HepG2 (cell line): Measurements from ENCODE around the gene BEX3. TPM values are rescaled to one million over a fixed set of nuclear protein-coding genes. Genes with fewer than 3 reads are reported as not detected.

Experiments used
- ATAC-seq: fragments of 200-7000 bp; cut with Tn5 transposase; 3 replicates; pipeline ENCODE4 v1.9.1; 2020; ENCODE audit warnings: mild to moderate bottlenecking, moderate library complexity
- BruUV-seq: library from RNA; stranded (reverse); fragments of 400-500 nt; replicated peaks from 2 replicates; lab custom pipeline; 2021; lab: Mats Ljungman, UMichigan
- CTCF ChIA-PET: fragments of 300-600 bp; formaldehyde crosslinking; extraction: SDS; loops from one replicate; lab custom pipeline; 2021; ENCODE audit warnings: low total read pairs, inconsistent platforms, low intra/inter-chr PET ratio; lab: Yijun Ruan, JAX
- POLR2A ChIA-PET: fragments of 350-600 bp; sonication (Branson Sonifier 250); formaldehyde crosslinking; loops from one replicate; lab custom pipeline; 2020; ENCODE audit warnings: antibody characterized with exemption, inconsistent platforms; lab: Yijun Ruan, JAX
- DNase-seq: peaks from one replicate; pipeline ENCODE4 v3.0.0-alpha.2; 2015; ENCODE audit warnings: low spot score
- FAIRE-seq: peaks from 3 replicates; lab custom pipeline; 2011; peaks lifted over from hg19 to GRCh38; lab: Jason Lieb, UNC
- H2AFZ ChIP-seq: one replicate; pipeline ENCODE4 v1.6.1; 2011; ENCODE audit warnings: low read length, inconsistent platforms
- H3K27ac ChIP-seq: fragments of 300-600 bp; 3 replicates; pipeline ENCODE4 v1.8.0; 2011; ENCODE audit warnings: mixed run types, mild to moderate bottlenecking, mixed read lengths, low read length, inconsistent platforms; ENCODE audit not compliant: insufficient read depth; ENCODE audit errors: extremely low read length
- H3K27me3 ChIP-seq, 2 experiments: fragments of 200-600 bp in 1 of 2; 2 replicates in 1 of 2; 3 replicates in 1 of 2; pipeline versions ENCODE4 v1.6.0 to v1.8.0; 2011; ENCODE audit warnings: low read length in 2 of 2, mild to moderate bottlenecking in 2 of 2, moderate library complexity in 2 of 2, inconsistent platforms in 1 of 2; ENCODE audit not compliant: insufficient read depth in 2 of 2, control insufficient read depth in 1 of 2
- H3K36me3 ChIP-seq, 2 experiments: fragments of 200-600 bp in 1 of 2; replicated peaks in 1 of 2; 2 replicates in 1 of 2; 3 replicates in 1 of 2; pipeline versions ENCODE4 v1.5.1 to v1.8.0; 2011; ENCODE audit warnings: low read length in 2 of 2, inconsistent platforms in 1 of 2; ENCODE audit not compliant: insufficient read depth in 2 of 2, control insufficient read depth in 1 of 2
- H3K4me1 ChIP-seq: 2 replicates; pipeline ENCODE4 v1.5.1; 2012; ENCODE audit warnings: low read length, inconsistent platforms; ENCODE audit not compliant: insufficient read depth
- H3K4me2 ChIP-seq: 2 replicates; pipeline ENCODE4 v1.6.0; 2011; ENCODE audit warnings: low read depth, low read length, inconsistent platforms
- H3K4me3 ChIP-seq, 3 experiments: fragments of 200-600 bp in 1 of 3; sonication (generic), shearing (Covaris generic) in 1 of 3; replicated peaks in 1 of 3; 2 replicates each; pipeline ENCODE4 v1.5.1; 2011 to 2016; ENCODE audit warnings: low read length in 3 of 3, inconsistent platforms in 2 of 3, low read depth in 2 of 3, mild to moderate bottlenecking in 2 of 3, control low read depth in 1 of 3, mixed read lengths in 1 of 3; ENCODE audit not compliant: insufficient read depth in 1 of 3
- H3K79me2 ChIP-seq: one replicate; pipeline ENCODE4 v1.6.1; 2011; ENCODE audit warnings: low read length, inconsistent platforms; ENCODE audit not compliant: insufficient read depth
- H3K9ac ChIP-seq: 2 replicates; pipeline ENCODE4 v1.6.0; 2011; ENCODE audit warnings: mild to moderate bottlenecking, low read depth, low read length, inconsistent platforms; ENCODE audit not compliant: insufficient read depth
- H3K9me3 ChIP-seq: 2 replicates; pipeline ENCODE4 v1.5.1; 2012; ENCODE audit warnings: mild to moderate bottlenecking, low read length
- H4K20me1 ChIP-seq: 2 replicates; pipeline ENCODE4 v1.6.0; 2011; ENCODE audit warnings: inconsistent platforms, mild to moderate bottlenecking, low read length, moderate library complexity; ENCODE audit not compliant: insufficient read depth
- NFKBIZ ChIP-seq: IDR thresholded peaks from 2 replicates; pipeline ENCODE4 v1.6.1; 2018; ENCODE audit warnings: missing genetic modification reagents, missing compliant biosample characterization
- NR2F2 ChIP-seq: IDR thresholded peaks from 2 replicates; pipeline ENCODE4 v1.6.1; 2012; ENCODE audit warnings: low read depth, inconsistent platforms, borderline replicate concordance
- RXRA ChIP-seq: sonication (generic); formaldehyde crosslinking; IDR thresholded peaks from 2 replicates; pipeline ENCODE4 v1.5.1; 2020; ENCODE audit warnings: missing genetic modification reagents
- SMC3 ChIP-seq: IDR thresholded peaks from 2 replicates; pipeline ENCODE4 v1.6.1; 2011; ENCODE audit warnings: low read length, improper control_type of control experiment
- SRSF1 ChIP-seq: fragments of 200-400 bp; formaldehyde crosslinking; optimal IDR thresholded peaks from 2 replicates; pipeline ENCODE3; 2017; ENCODE audit warnings: mild to moderate bottlenecking, low read depth, low read length, moderate library complexity
- STAG1 ChIP-seq: sonication (generic); formaldehyde crosslinking; IDR thresholded peaks from 2 replicates; pipeline ENCODE4 v1.4.0; 2020; ENCODE audit warnings: missing genetic modification reagents
- ZNF180 ChIP-seq: sonication (generic); formaldehyde crosslinking; IDR thresholded peaks from 2 replicates; pipeline ENCODE4 v1.4.0; 2020; ENCODE audit warnings: low read depth, missing genetic modification reagents, borderline replicate concordance
- ZNF678 ChIP-seq: sonication (generic); formaldehyde crosslinking; IDR thresholded peaks from 2 replicates; pipeline ENCODE4 v1.4.0; 2020; ENCODE audit warnings: mild to moderate bottlenecking, missing genetic modification reagents
- WGBS: methylation state at CpG from one replicate; pipeline ENCODE4 v1.1.6; 2017; ENCODE audit warnings: low lambda C conversion rate; 5-methylcytosine and 5-hydroxymethylcytosine counted together
- in situ Hi-C: cut with HindIII; loops from 2 replicates; pipeline ENCODE4 v1.10.0; 2017; ENCODE audit warnings: low pct_unique_long_range_greater_than_20kb; ENCODE audit not compliant: extremely low pct_ligation_motif_present
- intact Hi-C: fragments of 100-400 bp; cut with micrococcal nuclease; formaldehyde crosslinking; loops from one replicate; pipeline ENCODE4 v1.10.0; 2022; ENCODE audit not compliant: unreplicated experiment
- polyA plus RNA-seq, 8 experiments: library from polyadenylated mRNA; depleted of rRNA in 3 of 8; stranded (reverse) in 7 of 8; unstranded in 1 of 8; fragments of >200 nt; fragmentation: Illumina TruSeq in 4 of 8; extraction: Trizol in 4 of 8; gene quantifications; 2 replicates each; pipeline versions ENCODE4 v1.2.1 to v1.2.3, GENCODE V29; 2011 to 2016; ENCODE audit warnings: low read depth in 4 of 8, missing spikeins in 1 of 8, mixed read lengths in 1 of 8; ENCODE audit not compliant: insufficient read depth in 1 of 8
- total RNA-seq, 5 experiments: library from RNA; depleted of rRNA; stranded (reverse); fragments of >200 nt; fragmentation: Illumina TruSeq; extraction: Trizol; gene quantifications; 2 replicates each; pipeline ENCODE4 v1.2.3, GENCODE V29; 2016; ENCODE audit warnings: low read depth in 1 of 5
- TF ChIP-seq, protein P1 (sequence below): sonication (generic); formaldehyde crosslinking; IDR thresholded peaks from 2 replicates; pipeline ENCODE4 v1.5.0; 2020; ENCODE audit warnings: mild to moderate bottlenecking, missing genetic modification reagents, moderate library complexity

BEX3 gene
- total and polyA plus RNA-seq, 2 of the 13 experiments (the other 11 are each of a cell fraction or from before 2014, with no cell fraction given): 50.9 to 55.8 TPM

DNA sequence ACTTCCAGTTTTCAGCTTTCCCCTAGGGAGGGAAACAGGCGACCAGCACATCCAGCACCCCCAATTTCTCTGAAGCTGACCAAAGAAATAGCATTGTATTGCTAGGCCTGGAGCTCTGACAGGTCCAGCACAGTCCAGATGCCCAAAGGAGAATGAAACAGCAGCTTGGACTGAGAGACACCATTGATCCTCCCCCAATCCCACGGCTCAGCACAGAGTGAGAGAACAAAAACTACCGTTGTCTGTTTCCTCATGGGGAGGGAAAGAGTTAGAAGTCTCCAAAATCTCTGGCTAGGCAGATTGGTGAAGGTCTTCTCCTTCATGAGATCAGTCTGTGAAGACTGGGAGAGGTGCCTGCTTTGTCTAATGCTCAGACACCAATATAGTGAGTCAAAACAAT, 37.7 kb upstream of the BEX3 start:
- Histone ChIP-seq H4K20me1 (no peaks in the 10 kb centered on the region), H3K4me1 (no peaks in the 10 kb centered on the region), H3K36me3 (no peaks in the 10 kb centered on the region), H3K4me3 (no peak overlapping the region), H3K79me2 (no peaks in the 10 kb centered on the region), H3K27ac (no peak overlapping the region), H3K9me3 (no peaks in the 10 kb centered on the region), H3K4me2 (no peak overlapping the region), H3K9ac (no peak overlapping the region), H2AFZ (no peak overlapping the region), H3K27me3 (no peaks in the 10 kb centered on the region)
- POLR2A ChIA-PET: no interaction called here
- intact Hi-C loops: no loop called here
- BruUV-seq: no TSS peak
- DNase-seq: no peak
- in situ Hi-C loops: no loop called here
- ATAC-seq: no peak
- no peak for TF ChIP-seq NR2F2
- no peak for TF ChIP-seq NFKBIZ (CRISPR knock-in tag)
- 0% methylated on average over 1 of the region's 3 CpGs for WGBS
- no peak for FAIRE-seq
- CTCF ChIA-PET: no interaction called here

DNA sequence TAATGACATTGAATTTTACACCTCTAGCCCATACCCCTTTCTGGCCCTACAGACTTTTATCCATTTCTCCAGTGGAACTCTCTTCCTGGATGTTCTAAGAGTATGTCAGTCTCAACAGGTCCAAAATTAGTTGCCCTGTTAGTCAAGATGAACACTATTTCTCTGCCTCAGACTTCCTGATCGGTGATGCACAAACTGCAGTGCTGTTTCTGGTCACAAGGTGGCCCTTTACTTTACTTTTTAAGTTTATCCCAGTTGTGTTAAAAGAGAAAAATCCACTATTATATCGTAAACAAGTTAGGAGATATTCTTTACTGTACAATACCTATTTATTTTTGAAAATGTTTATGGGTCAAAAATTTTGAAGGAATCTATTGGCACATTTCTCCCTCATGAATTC, 33.2 kb upstream of the BEX3 start:
- no peaks in the 10 kb centered on the region for H3K9me3 ChIP-seq
- no peaks in the 10 kb centered on the region for H3K4me1 ChIP-seq
- ATAC-seq (no peak), DNase-seq (no peak), FAIRE-seq (no peak)
- no TSS peak for BruUV-seq
- no peaks in the 10 kb centered on the region for H4K20me1 ChIP-seq
- CTCF ChIA-PET: interaction anchor here (1.8 kb wide), 1 partner anchor 122 kb away, joined by 22 read pairs; no protein-coding TSS in a partner anchor
- H3K4me2 ChIP-seq: no peak overlapping the region
- H3K36me3 ChIP-seq: no peaks in the 10 kb centered on the region
- no peak overlapping the region for H3K4me3 ChIP-seq
- H3K79me2 ChIP-seq: no peaks in the 10 kb centered on the region
- H3K27me3 ChIP-seq: no peaks in the 10 kb centered on the region
- intact Hi-C loops (loop anchor here (1.0 kb wide), 1 partner anchor 121 kb away; no protein-coding TSS in a partner anchor), in situ Hi-C loops (loop anchor here (10.0 kb wide), 1 partner anchor 122 kb away; no protein-coding TSS in a partner anchor)
- no peak for TF ChIP-seq ZNF678 (CRISPR knock-in tag)
- no peak for TF ChIP-seq RXRA
- TF ChIP-seq SRSF1: no peak
- no peak for TF ChIP-seq ZNF180 (CRISPR knock-in tag)
- peak; percentile 53; the same call in 1 of the 2 replicates for TF ChIP-seq SMC3
- TF ChIP-seq, protein P1, sequence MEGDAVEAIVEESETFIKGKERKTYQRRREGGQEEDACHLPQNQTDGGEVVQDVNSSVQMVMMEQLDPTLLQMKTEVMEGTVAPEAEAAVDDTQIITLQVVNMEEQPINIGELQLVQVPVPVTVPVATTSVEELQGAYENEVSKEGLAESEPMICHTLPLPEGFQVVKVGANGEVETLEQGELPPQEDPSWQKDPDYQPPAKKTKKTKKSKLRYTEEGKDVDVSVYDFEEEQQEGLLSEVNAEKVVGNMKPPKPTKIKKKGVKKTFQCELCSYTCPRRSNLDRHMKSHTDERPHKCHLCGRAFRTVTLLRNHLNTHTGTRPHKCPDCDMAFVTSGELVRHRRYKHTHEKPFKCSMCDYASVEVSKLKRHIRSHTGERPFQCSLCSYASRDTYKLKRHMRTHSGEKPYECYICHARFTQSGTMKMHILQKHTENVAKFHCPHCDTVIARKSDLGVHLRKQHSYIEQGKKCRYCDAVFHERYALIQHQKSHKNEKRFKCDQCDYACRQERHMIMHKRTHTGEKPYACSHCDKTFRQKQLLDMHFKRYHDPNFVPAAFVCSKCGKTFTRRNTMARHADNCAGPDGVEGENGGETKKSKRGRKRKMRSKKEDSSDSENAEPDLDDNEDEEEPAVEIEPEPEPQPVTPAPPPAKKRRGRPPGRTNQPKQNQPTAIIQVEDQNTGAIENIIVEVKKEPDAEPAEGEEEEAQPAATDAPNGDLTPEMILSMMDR: peak; percentile 59
- peak; percentile 40 for TF ChIP-seq STAG1 (CRISPR knock-in tag)
- POLR2A ChIA-PET: no interaction called here
- no peak overlapping the region for H3K27ac ChIP-seq
- no peak overlapping the region for H2AFZ ChIP-seq
- H3K9ac ChIP-seq: no peak overlapping the region
- WGBS: 2% methylated on average over 2 of the region's 2 CpGs
